Lower lobe of right lung (tissue), 2 donors: ENCODE measurements around the gene AP2A2. TPM values are rescaled to one million over a fixed set of nuclear protein-coding genes. Genes with fewer than 3 reads are reported as not detected.

ENCODE experiments used
- ATAC-seq, 2 donors: fragments of 200-7000 bp; cut with Tn5 transposase; one replicate each; pipeline ENCODE4 v1.9.1; 2020 to 2022; ENCODE audit warnings: mild to moderate bottlenecking in 2 of 2, moderate library complexity in 2 of 2
- DNase-seq: peaks from one replicate; pipeline ENCODE4 v3.0.0-alpha.2; 2020
- H3K27ac ChIP-seq: fragments of 200-600 bp; one replicate; pipeline ENCODE4 v1.8.0; 2022
- H3K27me3 ChIP-seq: fragments of 200-600 bp; one replicate; pipeline ENCODE4 v1.8.0; 2022; ENCODE audit warnings: low read depth
- H3K36me3 ChIP-seq: fragments of 200-600 bp; one replicate; pipeline ENCODE4 v1.8.0; 2022; ENCODE audit warnings: mild to moderate bottlenecking
- H3K4me1 ChIP-seq: fragments of 200-600 bp; one replicate; pipeline ENCODE4 v1.8.0; 2022
- H3K4me3 ChIP-seq: fragments of 200-600 bp; one replicate; pipeline ENCODE4 v1.8.0; 2022; ENCODE audit warnings: mild to moderate bottlenecking
- H3K9me3 ChIP-seq: fragments of 200-600 bp; one replicate; pipeline ENCODE4 v1.8.0; 2022
- intact Hi-C: fragments of 100-400 bp; cut with DNase I; formaldehyde crosslinking; loops from one replicate; pipeline ENCODE4 v1.11.0; 2022
- total RNA-seq: library from RNA; stranded (reverse); fragmentation: NEBNext Ultra II Directional; extraction: Animal tissue kit (Norgen Biotek cat#: 25700); gene quantifications from one replicate; pipeline ENCODE4 v1.2.1, GENCODE V29; 2021
- TF ChIP-seq, protein P1 (sequence below): fragments of 200-600 bp; IDR thresholded peaks from one replicate; pipeline ENCODE4 v1.8.0; 2022; ENCODE audit warnings: antibody characterized with exemption, mild to moderate bottlenecking
- donor health status: DM: no; HTN: yes; CAD: no; lungs with severe emphysema.

Gene AP2A2
- total RNA-seq, 1 donor from 2014 or later = 130 TPM

DNA sequence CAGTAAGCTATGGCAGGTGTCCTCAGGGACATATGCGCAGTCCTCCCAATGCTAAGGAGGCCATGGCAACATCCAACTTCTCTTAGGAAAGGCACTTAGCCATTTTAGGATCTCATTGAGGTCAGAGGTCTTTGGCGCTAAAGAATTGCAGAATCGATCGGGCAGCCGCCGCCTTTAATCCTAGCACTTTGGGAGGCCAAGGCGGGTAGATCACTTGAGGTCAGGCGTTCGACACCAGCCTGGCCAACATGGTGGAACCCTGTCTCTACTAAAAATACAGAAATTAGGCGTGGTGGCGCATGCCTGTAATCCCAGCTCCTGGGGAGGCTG is 13.8 kb upstream of the AP2A2 start:
- Histone ChIP-seq H3K36me3 (no peaks in the 10 kb centered on the region), H3K4me3 (peak overlapping the region; percentile 81), H3K4me1 (peaks cover 17% of the 10 kb centered on the region), H3K9me3 (no peaks in the 10 kb centered on the region), H3K27ac (peak overlapping the region; percentile 90), H3K27me3 (no peaks in the 10 kb centered on the region)
- DNase-seq = no peak
- no peak for ATAC-seq
- intact Hi-C loops = no loop called here
- TF ChIP-seq, protein P1, sequence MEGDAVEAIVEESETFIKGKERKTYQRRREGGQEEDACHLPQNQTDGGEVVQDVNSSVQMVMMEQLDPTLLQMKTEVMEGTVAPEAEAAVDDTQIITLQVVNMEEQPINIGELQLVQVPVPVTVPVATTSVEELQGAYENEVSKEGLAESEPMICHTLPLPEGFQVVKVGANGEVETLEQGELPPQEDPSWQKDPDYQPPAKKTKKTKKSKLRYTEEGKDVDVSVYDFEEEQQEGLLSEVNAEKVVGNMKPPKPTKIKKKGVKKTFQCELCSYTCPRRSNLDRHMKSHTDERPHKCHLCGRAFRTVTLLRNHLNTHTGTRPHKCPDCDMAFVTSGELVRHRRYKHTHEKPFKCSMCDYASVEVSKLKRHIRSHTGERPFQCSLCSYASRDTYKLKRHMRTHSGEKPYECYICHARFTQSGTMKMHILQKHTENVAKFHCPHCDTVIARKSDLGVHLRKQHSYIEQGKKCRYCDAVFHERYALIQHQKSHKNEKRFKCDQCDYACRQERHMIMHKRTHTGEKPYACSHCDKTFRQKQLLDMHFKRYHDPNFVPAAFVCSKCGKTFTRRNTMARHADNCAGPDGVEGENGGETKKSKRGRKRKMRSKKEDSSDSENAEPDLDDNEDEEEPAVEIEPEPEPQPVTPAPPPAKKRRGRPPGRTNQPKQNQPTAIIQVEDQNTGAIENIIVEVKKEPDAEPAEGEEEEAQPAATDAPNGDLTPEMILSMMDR = no peak

DNA sequence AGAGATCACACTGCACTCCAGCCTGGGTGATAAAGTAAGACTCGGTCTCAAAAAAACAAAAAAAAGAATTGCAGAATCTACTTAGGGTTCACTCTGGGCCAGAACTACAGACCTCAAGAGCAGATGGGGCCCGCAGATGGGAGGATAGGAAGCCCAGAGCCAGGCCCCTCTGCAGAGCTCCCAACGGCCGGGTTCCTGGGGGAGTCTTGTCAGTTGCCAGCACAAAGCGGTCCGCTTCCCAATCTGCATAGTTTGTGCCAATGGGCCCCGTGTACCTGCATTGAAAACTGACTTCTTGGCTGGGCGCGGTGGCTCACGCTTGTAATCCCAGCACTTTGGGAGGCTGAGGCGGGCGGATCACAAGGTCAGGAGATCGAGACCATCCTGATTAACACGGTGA is 13.4 kb upstream of the AP2A2 start:
- intact Hi-C loops = no loop called here
- H3K9me3 ChIP-seq = no peaks in the 10 kb centered on the region
- peak overlapping the region; percentile 90 for H3K27ac ChIP-seq
- TF ChIP-seq, protein P1 = no peak
- no peaks in the 10 kb centered on the region for H3K27me3 ChIP-seq
- peaks cover 17% of the 10 kb centered on the region for H3K4me1 ChIP-seq
- no peaks in the 10 kb centered on the region for H3K36me3 ChIP-seq
- no peak overlapping the region for H3K4me3 ChIP-seq
- DNase-seq (no peak), ATAC-seq (no peak)

DNA sequence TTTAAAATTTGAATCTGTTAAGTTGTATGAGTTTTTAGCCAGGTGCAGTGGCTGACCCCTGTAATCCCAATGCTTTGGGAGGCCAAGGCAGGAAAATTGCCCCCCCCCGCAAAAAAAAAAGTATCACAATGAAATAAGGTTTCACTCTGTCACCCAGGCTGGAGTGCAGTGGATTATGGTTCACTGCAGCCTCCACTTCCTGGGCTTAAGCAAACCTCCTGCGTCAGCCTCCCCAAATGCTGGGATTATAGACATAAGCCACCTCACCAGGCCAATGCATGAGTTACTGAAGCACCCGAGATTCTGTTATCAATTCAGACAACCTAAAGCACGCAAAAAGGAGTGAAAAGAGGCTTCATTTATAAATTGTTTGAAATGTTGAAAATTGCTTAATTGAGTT is 12.6 kb upstream of the AP2A2 start:
- intact Hi-C loops = no loop called here
- Histone ChIP-seq H3K4me3 (no peak overlapping the region), H3K9me3 (no peaks in the 10 kb centered on the region)

DNA sequence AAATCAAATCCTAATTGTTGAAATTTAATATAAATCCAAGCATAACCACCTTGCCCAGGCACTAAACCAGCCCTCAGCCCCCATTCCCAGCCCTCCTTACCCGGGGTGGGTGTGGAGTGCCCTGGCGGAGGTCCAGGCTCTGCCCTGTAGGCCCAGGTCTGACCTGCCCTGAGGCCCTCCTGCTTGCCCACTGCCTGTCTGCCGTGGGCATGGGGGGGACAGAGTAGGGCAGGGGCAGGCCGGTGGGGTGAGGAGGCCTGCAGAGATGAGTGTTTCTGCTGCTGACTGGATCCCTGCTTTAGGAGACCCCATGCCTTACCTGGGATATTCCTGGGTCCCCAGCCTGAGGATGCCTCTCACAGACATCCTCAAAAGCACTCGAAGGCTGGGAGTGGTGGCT is 11.5 kb upstream of the AP2A2 start:
- no peaks in the 10 kb centered on the region for H3K27me3 ChIP-seq
- TF ChIP-seq, protein P1 = no peak
- no peaks in the 10 kb centered on the region for H3K9me3 ChIP-seq
- ATAC-seq (no peak), DNase-seq (no peak)
- peak overlapping the region; percentile 14 for H3K4me3 ChIP-seq
- H3K4me1 ChIP-seq = peaks cover 17% of the 10 kb centered on the region
- H3K27ac ChIP-seq = peak overlapping the region; percentile 60
- H3K36me3 ChIP-seq = no peaks in the 10 kb centered on the region
- intact Hi-C loops = no loop called here

More for the DNA sequence above, 12.6 kb upstream of the AP2A2 start:
- H3K36me3 ChIP-seq = no peaks in the 10 kb centered on the region
- peaks cover 17% of the 10 kb centered on the region for H3K4me1 ChIP-seq
- H3K27me3 ChIP-seq = no peaks in the 10 kb centered on the region
- TF ChIP-seq, protein P1 = no peak
- H3K27ac ChIP-seq = no peak overlapping the region
- ATAC-seq (no peak), DNase-seq (no peak)

DNA sequence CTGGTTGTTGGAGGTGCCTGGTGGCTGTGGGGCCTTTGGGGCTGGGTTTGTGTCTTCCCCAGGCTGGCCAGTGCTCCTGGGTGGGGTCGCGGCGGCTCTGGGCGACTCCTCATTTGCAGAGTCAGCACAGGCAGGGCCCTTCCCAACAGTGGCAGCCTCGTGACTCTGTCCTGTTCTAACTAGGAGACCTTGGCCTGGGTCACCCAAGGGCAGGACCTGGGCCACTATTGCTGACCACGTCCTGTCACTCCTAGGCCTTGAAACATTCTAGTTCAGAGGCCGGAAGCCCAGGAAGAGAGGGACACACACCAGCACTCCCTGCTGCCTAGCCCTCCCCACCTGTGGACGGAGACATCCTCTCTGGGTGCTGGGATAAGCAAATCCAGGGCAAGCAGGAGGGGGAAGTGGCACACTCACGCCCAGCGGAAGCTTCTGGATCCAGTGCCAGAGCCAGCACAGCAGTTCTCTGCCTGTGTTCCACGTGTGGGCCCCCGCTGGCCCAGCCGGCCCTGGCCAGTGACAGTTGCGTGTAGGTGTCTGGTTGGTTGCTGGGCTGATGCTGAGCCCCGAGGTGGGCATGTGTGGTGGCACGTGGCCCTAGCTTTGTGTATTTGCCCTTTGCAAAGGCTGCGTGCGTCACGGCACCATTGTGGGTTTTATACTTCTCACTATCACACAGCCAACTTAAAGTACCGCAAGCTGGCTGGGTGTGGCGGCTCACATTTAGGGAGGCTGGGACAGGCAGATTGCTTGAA is 10.7 kb upstream of the AP2A2 start:
- Histone ChIP-seq H3K27me3 (no peaks in the 10 kb centered on the region), H3K4me1 (peaks cover 10% of the 10 kb centered on the region), H3K9me3 (no peaks in the 10 kb centered on the region), H3K36me3 (no peaks in the 10 kb centered on the region), H3K4me3 (peak overlapping the region; percentile 14), H3K27ac (peak overlapping the region; percentile 60)
- TF ChIP-seq, protein P1 = no peak
- DNase-seq = peak; percentile 79
- ATAC-seq = peak in 1 of 2 donors; percentile 58
- intact Hi-C loops = no loop called here
